ENCODE data around the gene LRP1-AS.
A peak's percentile ranks its signal among the peaks of the same experiment; 100 is the strongest.

The LRP1-AS gene

GRCh38 chr12:57179331-57180086 is 32.1 kb upstream of the LRP1-AS start:
- DNase-seq, result no peak

DNA sequence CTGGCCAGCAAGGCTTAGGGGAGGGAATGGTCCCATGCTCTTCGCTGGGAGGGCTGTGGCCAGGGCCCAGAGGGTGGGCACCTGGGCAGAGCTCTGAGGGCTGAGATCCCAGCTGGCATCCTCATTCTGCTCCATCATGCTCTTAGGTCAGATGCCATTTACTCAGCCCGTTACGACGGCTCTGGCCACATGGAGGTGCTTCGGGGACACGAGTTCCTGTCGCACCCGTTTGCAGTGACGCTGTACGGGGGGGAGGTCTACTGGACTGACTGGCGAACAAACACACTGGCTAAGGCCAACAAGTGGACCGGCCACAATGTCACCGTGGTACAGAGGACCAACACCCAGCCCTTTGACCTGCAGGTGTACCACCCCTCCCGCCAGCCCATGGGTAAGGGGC is 30.8 kb upstream of the LRP1-AS start:
- no peak for DNase-seq

DNA sequence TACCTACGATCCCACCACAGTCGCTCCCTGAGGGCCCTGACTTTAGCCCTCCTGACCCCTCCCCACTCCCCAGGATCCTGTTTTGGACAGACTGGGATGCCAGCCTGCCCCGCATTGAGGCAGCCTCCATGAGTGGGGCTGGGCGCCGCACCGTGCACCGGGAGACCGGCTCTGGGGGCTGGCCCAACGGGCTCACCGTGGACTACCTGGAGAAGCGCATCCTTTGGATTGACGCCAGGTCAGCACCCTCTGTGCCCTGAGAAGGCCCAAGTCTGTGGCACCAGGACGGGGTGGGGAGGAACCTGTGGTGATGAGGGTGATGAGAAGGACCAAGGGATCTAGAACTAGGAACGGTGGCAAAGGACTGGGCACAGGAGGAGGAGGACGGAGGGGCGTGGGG is 29.9 kb upstream of the LRP1-AS start:
- DNase-seq, result no peak

DNA sequence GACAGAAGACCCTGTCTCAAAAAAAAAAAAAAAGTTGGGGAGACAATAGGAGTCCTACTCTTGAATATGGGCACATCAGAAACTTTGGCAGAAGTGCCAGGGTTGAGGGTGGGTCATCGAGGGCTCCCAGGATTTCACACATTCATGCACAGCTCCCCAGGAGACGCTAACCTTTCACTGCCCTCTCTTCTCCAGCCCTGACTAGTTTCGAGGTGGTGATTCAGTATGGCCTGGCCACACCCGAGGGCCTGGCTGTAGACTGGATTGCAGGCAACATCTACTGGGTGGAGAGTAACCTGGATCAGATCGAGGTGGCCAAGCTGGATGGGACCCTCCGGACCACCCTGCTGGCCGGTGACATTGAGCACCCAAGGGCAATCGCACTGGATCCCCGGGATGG is 29.4 kb upstream of the LRP1-AS start:
- no peak for DNase-seq

DNA sequence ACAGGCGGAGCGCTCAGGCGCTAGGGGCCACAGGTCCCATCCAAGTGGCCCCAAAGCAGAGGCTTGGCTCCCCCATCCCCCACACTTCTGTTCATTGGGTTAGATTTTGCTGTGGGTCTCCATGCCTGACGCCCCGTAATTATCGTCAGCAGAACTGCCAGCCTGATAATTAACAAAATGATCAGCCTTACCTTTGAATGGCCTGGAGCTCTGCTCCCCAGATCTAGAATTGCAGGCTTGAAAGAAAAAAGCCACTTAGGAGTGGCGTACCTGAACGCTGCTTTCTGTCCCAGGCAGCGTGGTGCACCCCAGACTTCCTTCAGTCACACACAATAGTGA is 28.7 kb upstream of the LRP1-AS start:
- DNase-seq, result no peak

DNA sequence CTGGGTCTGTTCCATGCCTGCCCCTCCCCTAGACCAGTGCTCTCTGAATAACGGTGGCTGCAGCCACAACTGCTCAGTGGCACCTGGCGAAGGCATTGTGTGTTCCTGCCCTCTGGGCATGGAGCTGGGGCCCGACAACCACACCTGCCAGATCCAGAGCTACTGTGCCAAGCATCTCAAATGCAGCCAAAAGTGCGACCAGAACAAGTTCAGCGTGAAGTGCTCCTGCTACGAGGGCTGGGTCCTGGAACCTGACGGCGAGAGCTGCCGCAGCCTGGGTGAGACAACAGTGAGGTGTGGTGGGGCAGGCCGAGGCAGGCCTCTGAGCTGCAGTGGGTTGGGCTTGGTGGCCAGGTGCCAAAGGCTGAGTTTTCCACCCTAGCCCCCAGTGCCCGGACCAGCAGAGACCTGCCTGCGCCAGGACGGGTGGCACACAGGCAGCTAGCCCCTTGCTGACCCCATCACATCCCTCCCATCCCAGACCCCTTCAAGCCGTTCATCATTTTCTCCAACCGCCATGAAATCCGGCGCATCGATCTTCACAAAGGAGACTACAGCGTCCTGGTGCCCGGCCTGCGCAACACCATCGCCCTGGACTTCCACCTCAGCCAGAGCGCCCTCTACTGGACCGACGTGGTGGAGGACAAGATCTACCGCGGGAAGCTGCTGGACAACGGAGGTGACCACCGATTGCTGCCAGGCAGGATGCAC is 28.2 kb upstream of the LRP1-AS start:
- DNase-seq, result no peak

- no peak for DNase-seq
Measured at GRCh38 chr12:57173683-57174082, 26.3 kb upstream of the LRP1-AS start.

DNA sequence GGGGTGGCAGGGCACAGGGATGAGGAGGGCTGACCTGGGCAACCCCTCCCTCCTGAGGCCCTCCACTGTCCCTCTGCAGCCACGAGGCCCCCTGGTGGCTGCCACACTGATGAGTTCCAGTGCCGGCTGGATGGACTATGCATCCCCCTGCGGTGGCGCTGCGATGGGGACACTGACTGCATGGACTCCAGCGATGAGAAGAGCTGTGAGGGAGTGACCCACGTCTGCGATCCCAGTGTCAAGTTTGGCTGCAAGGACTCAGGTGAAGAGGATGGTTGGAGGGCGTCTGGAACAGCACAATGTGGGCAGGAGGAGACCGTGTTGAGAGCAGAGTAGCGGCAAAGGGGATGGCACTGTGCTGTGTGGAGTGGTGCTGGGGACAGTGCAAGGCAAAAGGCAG is 25.7 kb upstream of the LRP1-AS start:
- no peak for DNase-seq

DNA sequence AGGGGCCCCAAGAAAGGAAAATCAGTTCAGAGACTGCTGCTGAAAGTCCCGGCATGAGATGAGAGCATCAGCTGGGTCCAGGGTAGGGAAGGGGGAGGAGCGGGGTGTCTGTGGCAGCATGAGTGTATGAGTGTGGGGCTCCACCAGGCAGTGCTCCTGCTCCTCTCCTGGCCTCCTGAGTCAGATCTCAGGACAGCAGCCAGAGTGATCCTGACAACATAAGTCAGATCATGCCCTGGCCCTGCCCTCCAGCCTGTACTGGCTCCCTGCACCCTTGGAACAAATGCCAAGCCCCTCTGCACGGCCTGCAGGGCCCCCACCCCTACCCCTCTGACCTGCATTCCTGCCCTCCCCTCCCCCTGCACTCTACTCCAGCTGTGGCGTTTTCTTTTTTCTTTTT is 24.2 kb upstream of the LRP1-AS start:
- DNase-seq, result no peak

DNA sequence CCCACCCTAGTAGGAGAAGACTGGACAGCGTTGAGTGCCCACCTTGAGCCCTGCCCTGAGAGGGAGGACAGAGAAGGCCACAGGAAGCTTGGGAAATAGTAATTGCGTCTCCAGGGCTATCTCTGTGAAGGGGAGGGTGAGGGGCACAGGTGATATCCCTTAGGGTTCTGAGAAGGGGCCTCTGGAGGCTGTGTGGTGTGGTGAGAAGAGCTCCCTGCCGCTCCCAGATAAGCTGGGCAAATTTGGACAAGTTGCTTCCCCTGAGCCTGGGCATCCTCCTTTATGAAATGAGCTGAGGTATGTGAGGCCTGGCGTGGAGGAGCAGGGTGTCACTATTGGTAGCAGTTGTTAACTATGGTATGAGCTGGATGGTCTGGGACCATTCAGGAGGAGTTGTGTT is 23.5 kb upstream of the LRP1-AS start:
- no peak for DNase-seq

GRCh38 chr12:57170408-57170807 is 23.0 kb upstream of the LRP1-AS start:
- no peak for DNase-seq

DNA sequence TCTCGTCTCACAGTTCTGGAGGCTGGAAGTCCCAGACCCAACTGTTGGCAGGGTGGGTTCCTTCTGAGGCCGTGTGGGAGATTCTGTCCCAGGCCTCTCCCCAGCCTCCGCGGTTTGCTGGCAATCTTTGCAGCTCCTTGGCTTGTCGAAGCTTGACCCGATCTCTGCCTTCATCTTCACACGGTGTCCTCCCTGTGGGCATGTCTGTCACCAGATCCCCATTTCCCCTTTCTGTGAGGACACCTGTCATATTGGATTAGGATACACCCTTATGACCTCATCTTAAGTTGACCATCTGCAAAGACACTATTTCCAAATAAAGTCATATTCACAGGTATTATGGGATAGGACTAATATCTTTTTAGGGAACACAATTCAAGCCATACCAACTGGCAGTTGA is 22.6 kb upstream of the LRP1-AS start:
- no peak for DNase-seq

DNA sequence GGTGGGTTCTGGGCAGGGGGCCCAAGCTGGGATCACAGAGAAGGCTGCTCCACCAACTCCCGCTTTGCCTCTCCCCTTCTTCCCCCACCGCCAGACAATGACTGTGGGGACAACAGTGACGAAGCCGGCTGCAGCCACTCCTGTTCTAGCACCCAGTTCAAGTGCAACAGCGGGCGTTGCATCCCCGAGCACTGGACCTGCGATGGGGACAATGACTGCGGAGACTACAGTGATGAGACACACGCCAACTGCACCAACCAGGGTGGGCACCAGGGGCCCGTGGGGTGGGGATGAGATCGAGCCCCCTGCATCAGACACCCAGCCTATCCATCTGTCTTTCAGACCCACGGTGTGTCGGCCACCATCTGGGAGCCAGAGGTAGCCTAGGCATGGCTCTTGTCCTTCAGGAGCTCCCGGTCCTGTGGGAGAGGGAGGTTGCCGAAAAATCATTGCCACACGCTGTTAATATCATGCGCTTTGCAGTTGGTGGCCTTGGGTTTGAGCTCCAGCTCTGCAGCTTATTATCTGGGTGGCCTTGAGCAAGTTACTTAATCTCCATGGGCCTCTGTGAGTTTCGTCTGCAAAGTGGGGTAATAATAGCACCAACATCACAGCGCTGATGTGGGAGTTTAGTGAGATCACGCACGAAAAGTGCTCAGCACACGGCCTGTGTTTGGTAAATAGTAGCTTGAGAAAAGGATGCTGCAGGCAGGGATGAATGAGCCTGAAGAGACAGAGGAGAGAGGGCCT is 21.8 kb upstream of the LRP1-AS start:
- DNase-seq, result no peak

GRCh38 chr12:57168058-57168457 is 20.6 kb upstream of the LRP1-AS start:
- DNase-seq, result no peak

DNA sequence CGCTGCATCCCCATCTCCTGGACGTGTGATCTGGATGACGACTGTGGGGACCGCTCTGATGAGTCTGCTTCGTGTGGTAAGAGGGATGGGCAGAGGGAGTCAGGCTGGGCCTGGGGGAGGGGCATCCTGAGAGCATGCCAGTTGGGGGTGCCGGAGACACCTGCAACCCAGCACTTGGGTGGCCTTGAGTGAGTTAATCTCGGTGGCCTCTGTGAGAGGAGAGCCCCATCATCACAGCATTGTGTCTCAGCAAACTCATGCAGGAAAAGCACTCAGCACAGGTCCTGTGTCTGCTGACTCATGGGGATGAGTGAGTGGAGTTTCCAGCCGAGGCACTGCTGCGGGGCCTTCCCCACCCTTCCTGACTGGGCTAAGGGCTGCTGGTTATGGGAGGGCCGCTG is 19.6 kb upstream of the LRP1-AS start:
- DNase-seq, result no peak

- DNase-seq, result no peak
Measured at GRCh38 chr12:57165741-57166140, 18.3 kb upstream of the LRP1-AS start.

- DNase-seq, result no peak
Measured at GRCh38 chr12:57164966-57165625, 17.7 kb upstream of the LRP1-AS start.

- DNase-seq, result no peak
Measured at GRCh38 chr12:57164454-57164853, 17.0 kb upstream of the LRP1-AS start.

DNA sequence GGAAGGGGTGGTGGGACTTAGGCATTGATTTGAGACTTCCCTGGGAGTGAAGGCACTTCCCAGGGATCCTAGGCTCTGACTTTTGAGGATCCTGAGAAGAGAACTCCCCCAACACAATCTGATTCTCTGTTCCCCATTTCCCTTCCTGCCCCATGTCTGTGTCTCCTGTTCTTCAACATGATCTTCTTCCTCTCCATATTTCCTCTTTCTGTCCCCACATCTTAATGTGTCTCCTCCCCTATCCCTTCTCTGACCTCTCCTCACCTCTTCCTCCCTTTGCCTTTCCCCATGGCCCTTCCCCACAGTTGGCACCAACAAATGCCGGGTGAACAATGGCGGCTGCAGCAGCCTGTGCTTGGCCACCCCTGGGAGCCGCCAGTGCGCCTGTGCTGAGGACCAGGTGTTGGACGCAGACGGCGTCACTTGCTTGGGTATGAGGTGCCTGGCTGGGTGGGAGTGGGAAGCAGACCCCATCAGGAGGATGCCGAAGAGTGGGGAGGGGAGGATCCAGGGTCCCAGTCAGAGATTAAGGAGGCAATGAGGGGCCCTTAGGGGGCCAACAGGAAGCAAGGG is 15.2 kb upstream of the LRP1-AS start:
- no peak for DNase-seq

GRCh38 chr12:57161491-57161890 is 14.1 kb upstream of the LRP1-AS start:
- DNase-seq, result no peak

GRCh38 chr12:57160741-57161140 is 13.3 kb upstream of the LRP1-AS start:
- no peak for DNase-seq

- no peak for DNase-seq
Measured at GRCh38 chr12:57160040-57160439, 12.6 kb upstream of the LRP1-AS start.

DNA sequence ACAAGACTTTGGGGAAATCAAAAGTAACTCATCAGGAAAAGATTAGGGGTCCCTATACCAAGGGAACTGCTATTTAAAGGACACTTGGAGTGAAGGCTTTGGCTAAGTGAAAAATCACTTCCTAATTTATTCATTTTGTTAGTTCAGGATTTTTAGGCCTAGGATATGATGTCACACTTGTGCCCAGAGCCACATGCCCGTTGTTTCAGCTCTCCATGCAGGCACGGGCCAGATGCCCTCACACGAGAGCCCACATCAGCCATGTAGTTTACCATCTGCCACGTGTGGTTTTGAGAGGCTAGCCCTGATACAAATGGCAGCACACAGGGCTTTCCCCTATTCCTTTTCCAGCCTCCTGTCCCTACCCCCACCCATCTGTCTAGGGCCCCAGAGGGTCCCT is 11.9 kb upstream of the LRP1-AS start:
- DNase-seq, result peak; percentile 34
